Progenitor cell of endocrine pancreas (in vitro differentiated cells): Measurements from ENCODE around the gene CDK12. TPM values are rescaled to one million over a fixed set of nuclear protein-coding genes. Genes with fewer than 3 reads are reported as not detected.
A peak's percentile ranks its signal among the peaks of the same experiment; 100 is the strongest.

Experiments used
- DNase-seq: peaks from one replicate; pipeline ENCODE4 v3.0.0; 2021; ENCODE audit warnings: low spot score; ENCODE audit not compliant: unreplicated experiment
- H3K27ac Mint-ChIP-seq: 2 replicates; pipeline ENCODE4 v1.8.0; 2021; ENCODE audit warnings: mild to moderate bottlenecking, moderate library complexity, mixed read lengths
- H3K27me3 Mint-ChIP-seq: 2 replicates; pipeline ENCODE4 v1.8.0; 2021; ENCODE audit warnings: mixed read lengths
- H3K36me3 Mint-ChIP-seq: 2 replicates; pipeline ENCODE4 v1.8.0; 2022; ENCODE audit warnings: mixed read lengths; ENCODE audit not compliant: insufficient read depth
- H3K4me1 Mint-ChIP-seq: 2 replicates; pipeline ENCODE4 v1.8.0; 2021; ENCODE audit warnings: low read depth, mixed read lengths
- H3K4me3 Mint-ChIP-seq: 2 replicates; pipeline ENCODE4 v1.8.0; 2021; ENCODE audit warnings: low read depth, mild to moderate bottlenecking, moderate library complexity, mixed read lengths
- H3K9me3 Mint-ChIP-seq: 2 replicates; pipeline ENCODE4 v1.8.0; 2021; ENCODE audit warnings: low read depth, mixed read lengths
- total RNA-seq: library from RNA; stranded (reverse); gene quantifications from 2 replicates; pipeline ENCODE4 v1.2.1, GENCODE V29; 2021
- TF ChIP-seq, protein P1 (sequence below): fragments of 200-600 bp; sonication (generic); IDR thresholded peaks from one replicate; pipeline ENCODE4 v1.5.0; 2021; ENCODE audit warnings: antibody characterized with exemption, mild to moderate bottlenecking; ENCODE audit not compliant: unreplicated experiment

Gene CDK12
- total RNA-seq, 1 donor from 2014 or later: 86.8 TPM

DNA sequence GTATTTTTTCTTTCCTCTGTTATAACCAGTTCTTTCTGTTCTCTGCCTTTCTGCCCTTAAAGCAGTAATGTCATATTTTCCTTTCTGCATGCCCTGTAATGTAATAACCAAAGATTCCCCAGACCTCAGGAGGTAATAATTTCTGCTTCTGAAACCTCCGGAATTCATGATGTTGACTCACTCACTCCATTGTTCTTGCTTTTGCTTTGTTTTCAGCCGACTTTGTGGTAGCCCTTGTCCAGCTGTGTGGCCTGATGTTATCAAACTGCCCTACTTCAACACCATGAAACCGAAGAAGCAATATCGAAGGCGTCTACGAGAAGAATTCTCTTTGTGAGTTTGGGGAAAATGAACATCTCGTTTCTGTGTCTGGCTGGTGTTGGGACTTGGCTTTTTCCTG, 55.9 kb downstream of the CDK12 start:
- Mint-ChIP-seq H3K27ac (no peak overlapping the region), H3K27me3 (no peaks in the 10 kb centered on the region), H3K4me1 (no peaks in the 10 kb centered on the region), H3K9me3 (no peaks in the 10 kb centered on the region), H3K36me3 (peaks cover 16% of the 10 kb centered on the region), H3K4me3 (no peak overlapping the region)
- TF ChIP-seq, protein P1, sequence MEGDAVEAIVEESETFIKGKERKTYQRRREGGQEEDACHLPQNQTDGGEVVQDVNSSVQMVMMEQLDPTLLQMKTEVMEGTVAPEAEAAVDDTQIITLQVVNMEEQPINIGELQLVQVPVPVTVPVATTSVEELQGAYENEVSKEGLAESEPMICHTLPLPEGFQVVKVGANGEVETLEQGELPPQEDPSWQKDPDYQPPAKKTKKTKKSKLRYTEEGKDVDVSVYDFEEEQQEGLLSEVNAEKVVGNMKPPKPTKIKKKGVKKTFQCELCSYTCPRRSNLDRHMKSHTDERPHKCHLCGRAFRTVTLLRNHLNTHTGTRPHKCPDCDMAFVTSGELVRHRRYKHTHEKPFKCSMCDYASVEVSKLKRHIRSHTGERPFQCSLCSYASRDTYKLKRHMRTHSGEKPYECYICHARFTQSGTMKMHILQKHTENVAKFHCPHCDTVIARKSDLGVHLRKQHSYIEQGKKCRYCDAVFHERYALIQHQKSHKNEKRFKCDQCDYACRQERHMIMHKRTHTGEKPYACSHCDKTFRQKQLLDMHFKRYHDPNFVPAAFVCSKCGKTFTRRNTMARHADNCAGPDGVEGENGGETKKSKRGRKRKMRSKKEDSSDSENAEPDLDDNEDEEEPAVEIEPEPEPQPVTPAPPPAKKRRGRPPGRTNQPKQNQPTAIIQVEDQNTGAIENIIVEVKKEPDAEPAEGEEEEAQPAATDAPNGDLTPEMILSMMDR: no peak
- DNase-seq: no peak

DNA sequence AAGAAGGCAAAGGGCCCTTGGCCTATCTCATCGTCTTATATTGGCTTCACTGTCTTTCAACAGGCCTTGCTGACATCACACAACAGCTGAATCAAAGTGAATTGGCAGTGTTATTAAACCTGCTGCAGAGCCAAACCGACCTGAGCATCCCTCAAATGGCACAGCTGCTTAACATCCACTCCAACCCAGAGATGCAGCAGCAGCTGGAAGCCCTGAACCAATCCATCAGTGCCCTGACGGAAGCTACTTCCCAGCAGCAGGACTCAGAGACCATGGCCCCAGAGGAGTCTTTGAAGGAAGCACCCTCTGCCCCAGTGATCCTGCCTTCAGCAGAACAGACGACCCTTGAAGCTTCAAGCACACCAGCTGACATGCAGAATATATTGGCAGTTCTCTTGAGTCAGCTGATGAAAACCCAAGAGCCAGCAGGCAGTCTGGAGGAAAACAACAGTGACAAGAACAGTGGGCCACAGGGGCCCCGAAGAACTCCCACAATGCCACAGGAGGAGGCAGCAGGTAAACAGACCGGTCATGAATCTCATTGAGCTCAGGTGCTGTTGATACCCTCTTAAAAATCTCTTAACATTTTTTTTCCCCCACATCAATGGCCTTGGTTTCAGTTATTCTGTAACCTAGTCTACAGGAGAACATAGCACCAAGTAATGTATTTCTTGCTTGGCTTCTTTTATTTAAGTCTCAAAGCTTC, 64.7 kb downstream of the CDK12 start:
- H3K4me3 Mint-ChIP-seq: no peak overlapping the region
- TF ChIP-seq, protein P1: no peak
- no peak for DNase-seq
- H3K9me3 Mint-ChIP-seq: no peaks in the 10 kb centered on the region
- peaks cover 17% of the 10 kb centered on the region for H3K36me3 Mint-ChIP-seq
- no peak overlapping the region for H3K27ac Mint-ChIP-seq
- no peaks in the 10 kb centered on the region for H3K27me3 Mint-ChIP-seq
- H3K4me1 Mint-ChIP-seq: no peaks in the 10 kb centered on the region

DNA sequence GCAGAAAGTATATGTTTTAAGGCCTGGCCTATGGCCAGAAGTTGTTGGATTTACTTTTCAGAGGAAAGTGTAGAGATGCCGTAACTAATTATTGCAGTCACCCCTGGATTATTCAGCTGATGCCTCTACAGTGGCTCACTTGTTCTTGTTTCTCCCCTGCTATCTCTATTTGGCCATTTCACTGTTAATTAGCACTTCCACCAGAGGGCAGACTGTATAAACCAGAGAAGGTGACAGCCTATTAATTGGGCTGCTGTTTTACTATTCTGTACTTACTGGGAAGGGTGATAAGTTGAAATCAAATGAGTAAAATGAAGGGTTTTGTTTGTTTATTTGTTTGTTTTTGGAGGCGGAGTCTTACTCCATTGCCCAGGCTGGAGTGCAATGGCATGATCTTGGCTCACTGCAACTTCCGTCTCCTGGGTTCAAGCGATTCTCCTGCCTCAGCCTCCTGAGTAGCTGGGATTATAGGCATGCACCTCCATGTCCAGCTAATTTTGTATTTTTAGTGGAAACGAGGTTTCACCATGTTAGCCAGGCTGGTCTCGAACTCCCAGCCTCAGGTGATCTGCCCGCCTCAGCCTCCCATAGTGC, 66.0 kb downstream of the CDK12 start:
- TF ChIP-seq, protein P1: peak; percentile 58
- H3K36me3 Mint-ChIP-seq: peaks cover 23% of the 10 kb centered on the region

DNA sequence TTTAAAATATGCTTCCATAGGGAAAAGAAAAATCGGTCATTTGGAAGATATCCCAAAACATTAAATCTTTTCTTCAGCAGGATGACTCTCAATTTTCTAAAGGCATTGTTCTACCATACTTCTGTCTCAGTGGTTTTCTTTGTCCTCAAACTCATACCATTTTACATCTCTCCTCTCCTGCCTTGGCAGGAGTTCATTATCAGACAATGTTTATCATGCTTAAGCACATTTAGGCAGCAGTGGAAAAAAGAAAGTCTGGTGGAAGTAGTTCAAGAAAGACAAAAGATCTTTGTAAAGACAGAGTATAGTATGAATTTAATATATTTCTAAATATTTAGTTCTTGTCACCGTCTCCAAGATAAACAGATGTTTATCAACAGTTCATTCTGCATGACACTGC, 68.2 kb downstream of the CDK12 start:
- H3K9me3 Mint-ChIP-seq: no peaks in the 10 kb centered on the region
- H3K27me3 Mint-ChIP-seq: no peaks in the 10 kb centered on the region
- H3K4me1 Mint-ChIP-seq: no peaks in the 10 kb centered on the region
- TF ChIP-seq, protein P1: no peak
- DNase-seq: no peak
- H3K4me3 Mint-ChIP-seq: no peak overlapping the region
- peaks cover 22% of the 10 kb centered on the region for H3K36me3 Mint-ChIP-seq
- H3K27ac Mint-ChIP-seq: no peak overlapping the region

More for the DNA sequence above, 66.0 kb downstream of the CDK12 start:
- no peak overlapping the region for H3K4me3 Mint-ChIP-seq
- no peak overlapping the region for H3K27ac Mint-ChIP-seq
- no peaks in the 10 kb centered on the region for H3K4me1 Mint-ChIP-seq
- no peaks in the 10 kb centered on the region for H3K27me3 Mint-ChIP-seq
- no peaks in the 10 kb centered on the region for H3K9me3 Mint-ChIP-seq
- no peak for DNase-seq

DNA sequence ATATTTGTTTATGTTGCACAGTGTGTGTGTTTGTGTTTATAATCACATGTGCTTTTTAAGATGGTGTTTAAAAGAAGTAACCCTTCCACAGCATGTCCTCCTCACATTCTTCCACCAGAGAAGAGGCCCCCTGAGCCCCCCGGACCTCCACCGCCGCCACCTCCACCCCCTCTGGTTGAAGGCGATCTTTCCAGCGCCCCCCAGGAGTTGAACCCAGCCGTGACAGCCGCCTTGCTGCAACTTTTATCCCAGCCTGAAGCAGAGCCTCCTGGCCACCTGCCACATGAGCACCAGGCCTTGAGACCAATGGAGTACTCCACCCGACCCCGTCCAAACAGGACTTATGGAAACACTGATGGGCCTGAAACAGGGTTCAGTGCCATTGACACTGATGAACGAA, 69.2 kb downstream of the CDK12 start:
- peaks cover 2% of the 10 kb centered on the region for H3K4me1 Mint-ChIP-seq
- H3K9me3 Mint-ChIP-seq: no peaks in the 10 kb centered on the region
- peaks cover 15% of the 10 kb centered on the region for H3K36me3 Mint-ChIP-seq
- no peaks in the 10 kb centered on the region for H3K27me3 Mint-ChIP-seq
- no peak for DNase-seq
- no peak overlapping the region for H3K27ac Mint-ChIP-seq
- no peak overlapping the region for H3K4me3 Mint-ChIP-seq
- TF ChIP-seq, protein P1: no peak
